Smooth muscle cell (in vitro differentiated cells): Measurements from ENCODE around the gene C2orf80. TPM values are rescaled to one million over a fixed set of nuclear protein-coding genes. Genes with fewer than 3 reads are reported as not detected.
"Not testable (repeated sequence)": the region's sequence is repeated elsewhere in the genome, so short reads cannot be mapped to it uniquely, and the experiment has no call there.

Experiments
- DNase-seq: peaks from one replicate; lab custom pipeline; 2025; ENCODE audit not compliant: unreplicated experiment; lab: John Stamatoyannopoulos, UW
- H2AFZ ChIP-seq: fragments of 200-600 bp; sonication (generic); 2 replicates; pipeline ENCODE4 v1.6.0; 2016; ENCODE audit warnings: antibody characterized with exemption, low read depth, mild to moderate bottlenecking
- H3F3A ChIP-seq: fragments of 200-600 bp; sonication (generic); 2 replicates; pipeline ENCODE4 v1.6.0; 2017; ENCODE audit warnings: antibody characterized with exemption, low read depth
- H3K27ac ChIP-seq: fragments of 200-600 bp; sonication (generic); 2 replicates; pipeline ENCODE4 v1.5.1; 2016; ENCODE audit warnings: low read depth, mild to moderate bottlenecking
- H3K27me3 ChIP-seq: fragments of 200-600 bp; sonication (generic); 2 replicates; pipeline ENCODE4 v1.6.1; 2016; ENCODE audit warnings: low read depth, mild to moderate bottlenecking
- H3K36me3 ChIP-seq: fragments of 200-600 bp; sonication (generic); 2 replicates; pipeline ENCODE4 v1.5.1; 2016; ENCODE audit warnings: low read depth
- H3K4me1 ChIP-seq: fragments of 200-600 bp; sonication (generic); 2 replicates; pipeline ENCODE4 v1.5.1; 2016; ENCODE audit warnings: low read depth
- H3K4me2 ChIP-seq: fragments of 200-600 bp; sonication (generic); 2 replicates; pipeline ENCODE4 v1.6.0; 2016; ENCODE audit warnings: mild to moderate bottlenecking
- H3K4me3 ChIP-seq: fragments of 200-600 bp; sonication (generic); 2 replicates; pipeline ENCODE4 v1.5.1; 2016; ENCODE audit warnings: mild to moderate bottlenecking
- H3K79me2 ChIP-seq: fragments of 200-600 bp; sonication (generic); 2 replicates; pipeline ENCODE4 v1.6.0; 2016; ENCODE audit warnings: low read depth, mild to moderate bottlenecking
- H3K9ac ChIP-seq: fragments of 200-600 bp; sonication (generic); 2 replicates; pipeline ENCODE4 v1.6.0; 2016; ENCODE audit warnings: low read depth
- H3K9me3 ChIP-seq: fragments of 200-600 bp; sonication (generic); replicated peaks from 2 replicates; pipeline ENCODE4 v1.5.1; 2016; ENCODE audit warnings: low read depth
- H4K20me1 ChIP-seq: fragments of 200-600 bp; sonication (generic); 2 replicates; pipeline ENCODE4 v1.6.0; 2016; ENCODE audit warnings: low read depth
- WGBS: methylation state at CpG from one replicate; pipeline ENCODE4 v1.1.7; 2016; ENCODE audit warnings: low lambda C conversion rate; 5-methylcytosine and 5-hydroxymethylcytosine counted together
- polyA plus RNA-seq: library from polyadenylated mRNA; unstranded; fragments of >200 nt; fragmentation: Nextera tagmentation; extraction: Ambion mirVana; gene quantifications from 2 replicates; pipeline ENCODE4 v1.2.1, GENCODE V29; 2016
- total RNA-seq: library from RNA; depleted of rRNA; stranded (reverse); fragments of >200 nt; gene quantifications from 2 replicates; pipeline ENCODE4 v1.2.3, GENCODE V29; 2014
- TF ChIP-seq, protein P1 (sequence below): fragments of 200-600 bp; sonication (generic); IDR thresholded peaks from 2 replicates; pipeline ENCODE4 v1.5.1; 2017; ENCODE audit warnings: borderline replicate concordance, mild to moderate bottlenecking, antibody characterized with exemption; ENCODE audit not compliant: insufficient read depth, poor library complexity, severe bottlenecking

Gene C2orf80
- total and polyA plus RNA-seq, 2 experiments from 2014 or later = not detected

DNA sequence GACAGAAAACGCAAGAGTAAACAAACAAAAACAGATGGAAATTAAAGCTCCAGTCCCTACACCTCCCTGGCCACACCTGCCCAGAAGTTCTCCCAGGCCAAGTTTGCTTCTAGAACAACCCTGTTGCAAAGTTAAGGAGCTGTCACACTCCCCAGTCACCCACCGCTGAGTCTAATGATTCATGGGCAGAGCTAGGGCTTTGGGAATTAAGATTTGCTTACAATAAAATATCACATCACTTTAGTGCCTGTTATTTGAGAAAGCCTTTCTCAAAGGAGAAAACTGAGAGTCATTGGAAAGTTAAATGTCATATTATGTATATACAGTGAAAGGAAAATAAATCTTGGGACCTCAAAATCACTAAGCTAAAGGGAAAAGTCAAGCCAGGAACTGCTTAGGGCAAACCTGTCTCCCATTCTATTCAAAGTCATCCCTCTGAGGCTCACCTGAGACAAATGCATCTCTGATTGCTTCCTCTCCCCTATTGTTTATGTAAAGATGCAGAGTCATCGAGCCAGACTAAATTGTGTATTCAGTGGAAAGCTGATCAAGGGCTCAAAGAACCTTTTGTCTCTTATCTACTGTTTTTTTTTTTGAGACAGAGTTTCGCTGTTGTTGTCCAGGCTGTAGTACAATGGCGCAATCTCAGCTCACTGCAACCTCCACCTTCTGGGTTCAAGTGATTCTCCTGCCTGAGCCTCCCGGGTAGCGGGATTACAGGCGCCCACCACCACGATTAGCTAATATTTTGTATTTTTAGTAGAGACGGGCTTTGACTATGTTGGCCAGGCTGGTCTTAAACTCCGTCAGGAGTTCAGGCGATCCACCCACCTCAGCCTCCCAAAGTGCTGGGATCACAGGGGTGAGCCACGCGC lies 46.7 kb downstream of the C2orf80 start:
- no peak overlapping the region for H3K9ac ChIP-seq
- H3K27me3 ChIP-seq = no peaks in the 10 kb centered on the region
- H3F3A ChIP-seq = no peaks in the 10 kb centered on the region
- H3K4me3 ChIP-seq = no peak overlapping the region
- H3K9me3 ChIP-seq = no peaks in the 10 kb centered on the region
- no peak overlapping the region for H3K27ac ChIP-seq
- H3K4me1 ChIP-seq = no peaks in the 10 kb centered on the region
- no peaks in the 10 kb centered on the region for H4K20me1 ChIP-seq
- TF ChIP-seq, protein P1, sequence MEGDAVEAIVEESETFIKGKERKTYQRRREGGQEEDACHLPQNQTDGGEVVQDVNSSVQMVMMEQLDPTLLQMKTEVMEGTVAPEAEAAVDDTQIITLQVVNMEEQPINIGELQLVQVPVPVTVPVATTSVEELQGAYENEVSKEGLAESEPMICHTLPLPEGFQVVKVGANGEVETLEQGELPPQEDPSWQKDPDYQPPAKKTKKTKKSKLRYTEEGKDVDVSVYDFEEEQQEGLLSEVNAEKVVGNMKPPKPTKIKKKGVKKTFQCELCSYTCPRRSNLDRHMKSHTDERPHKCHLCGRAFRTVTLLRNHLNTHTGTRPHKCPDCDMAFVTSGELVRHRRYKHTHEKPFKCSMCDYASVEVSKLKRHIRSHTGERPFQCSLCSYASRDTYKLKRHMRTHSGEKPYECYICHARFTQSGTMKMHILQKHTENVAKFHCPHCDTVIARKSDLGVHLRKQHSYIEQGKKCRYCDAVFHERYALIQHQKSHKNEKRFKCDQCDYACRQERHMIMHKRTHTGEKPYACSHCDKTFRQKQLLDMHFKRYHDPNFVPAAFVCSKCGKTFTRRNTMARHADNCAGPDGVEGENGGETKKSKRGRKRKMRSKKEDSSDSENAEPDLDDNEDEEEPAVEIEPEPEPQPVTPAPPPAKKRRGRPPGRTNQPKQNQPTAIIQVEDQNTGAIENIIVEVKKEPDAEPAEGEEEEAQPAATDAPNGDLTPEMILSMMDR = no peak
- 67% methylated on average over 14 of the region's 14 CpGs for WGBS
- no peak for DNase-seq
- no peaks in the 10 kb centered on the region for H3K79me2 ChIP-seq
- H3K36me3 ChIP-seq = no peaks in the 10 kb centered on the region
- H2AFZ ChIP-seq = no peak overlapping the region
- H3K4me2 ChIP-seq = no peak overlapping the region

DNA sequence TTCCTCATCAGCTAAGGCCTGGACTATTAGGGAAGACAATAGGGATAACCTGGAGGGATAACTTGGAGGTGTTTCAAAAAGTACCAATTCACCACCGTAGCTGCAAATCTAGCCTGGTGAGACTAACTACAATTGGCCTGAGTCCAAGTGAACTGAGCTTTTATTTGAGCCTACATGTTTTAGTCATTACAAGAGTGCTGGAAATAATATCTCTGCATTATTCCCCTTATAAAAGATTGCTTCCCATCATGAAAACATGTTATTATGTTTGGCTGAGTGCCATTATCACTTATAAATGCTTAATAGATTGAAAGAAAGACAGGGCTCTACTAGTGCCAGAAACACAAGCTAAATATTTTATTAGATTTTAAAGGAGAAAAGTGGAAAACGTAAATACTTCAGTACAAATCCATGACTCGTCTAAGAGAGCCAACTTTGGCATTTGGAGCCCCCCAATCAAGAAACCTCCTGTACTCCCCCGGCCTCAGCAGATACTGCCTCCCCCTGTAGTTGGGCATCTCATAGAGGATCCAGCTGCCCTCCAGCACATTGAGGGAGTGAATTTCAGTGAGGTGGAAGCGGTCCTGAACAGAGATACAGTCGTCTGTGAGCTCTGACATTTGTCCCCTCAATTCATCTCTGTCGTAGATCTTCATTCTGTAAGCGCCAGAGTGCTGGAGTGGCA lies 47.4 kb downstream of the C2orf80 start:
- H3K9ac ChIP-seq = no peak overlapping the region
- no peak for DNase-seq
- no peaks in the 10 kb centered on the region for H3K9me3 ChIP-seq
- H3K27me3 ChIP-seq = no peaks in the 10 kb centered on the region
- no peak overlapping the region for H3K4me3 ChIP-seq
- H3K4me1 ChIP-seq = no peaks in the 10 kb centered on the region
- H4K20me1 ChIP-seq = no peaks in the 10 kb centered on the region
- 65% methylated on average over 8 of the region's 8 CpGs for WGBS
- no peak overlapping the region for H3K27ac ChIP-seq
- no peak overlapping the region for H3K4me2 ChIP-seq
- H2AFZ ChIP-seq = no peak overlapping the region
- no peaks in the 10 kb centered on the region for H3K36me3 ChIP-seq
- TF ChIP-seq, protein P1 = no peak
- no peaks in the 10 kb centered on the region for H3K79me2 ChIP-seq
- H3F3A ChIP-seq = peaks cover 3% of the 10 kb centered on the region

DNA sequence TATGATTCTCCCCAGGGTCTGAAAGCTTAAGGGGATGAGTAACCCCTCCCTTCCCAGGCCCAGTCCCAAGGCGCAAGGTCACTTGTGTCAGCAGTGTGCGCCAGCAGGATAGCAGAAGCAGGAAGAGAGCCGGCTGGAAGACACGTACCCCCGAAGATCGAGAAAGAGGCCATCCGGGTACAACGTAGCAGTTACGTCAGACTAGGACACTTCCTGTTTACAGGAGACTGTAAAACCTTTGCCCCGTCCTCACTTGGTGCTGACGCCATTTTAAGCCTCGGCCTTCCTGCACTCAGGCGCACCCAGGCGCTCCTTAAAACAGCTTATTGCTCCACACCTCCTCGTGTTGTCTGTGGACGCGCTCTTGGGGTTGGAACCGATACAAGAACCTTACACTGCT lies 50.4 kb downstream of the C2orf80 start:
- H3K9ac ChIP-seq = no peak overlapping the region
- no peaks in the 10 kb centered on the region for H3K36me3 ChIP-seq
- TF ChIP-seq, protein P1 = no peak
- H3K4me2 ChIP-seq = no peak overlapping the region
- no peak for DNase-seq
- H3K79me2 ChIP-seq = no peaks in the 10 kb centered on the region
- H3K4me3 ChIP-seq = no peak overlapping the region
- H3K27me3 ChIP-seq = no peaks in the 10 kb centered on the region
- no peaks in the 10 kb centered on the region for H3K4me1 ChIP-seq
- H2AFZ ChIP-seq = no peak overlapping the region
- H4K20me1 ChIP-seq = no peaks in the 10 kb centered on the region
- H3K27ac ChIP-seq = no peak overlapping the region
- H3K9me3 ChIP-seq = no peaks in the 10 kb centered on the region
- H3F3A ChIP-seq = peaks cover 10% of the 10 kb centered on the region
- WGBS = 89% methylated on average over 18 of the region's 18 CpGs

DNA sequence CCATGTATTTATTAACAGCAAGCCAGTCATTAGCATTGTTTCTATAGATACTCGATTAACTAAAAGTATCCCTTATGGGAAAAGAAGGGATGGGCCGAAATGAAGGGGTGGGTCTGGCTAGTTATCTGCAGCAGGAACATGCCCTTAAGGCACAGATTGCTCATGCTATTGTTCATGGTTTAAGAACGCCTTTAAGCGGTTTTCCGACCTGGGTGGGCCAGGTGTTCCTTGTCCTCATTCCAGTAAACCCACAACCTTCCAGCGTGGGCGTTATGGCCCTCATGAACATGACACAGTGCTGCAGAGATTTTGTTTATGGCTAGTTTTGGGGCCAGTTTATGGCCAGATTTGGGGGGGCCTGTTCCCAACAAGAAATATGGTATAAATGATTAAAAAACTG lies 51.5 kb downstream of the C2orf80 start:
- DNase-seq, H3K4me1 ChIP-seq: not testable (repeated sequence)
- 95% methylated on average over 7 of the region's 7 CpGs for WGBS

More for the DNA sequence above, 51.5 kb downstream of the C2orf80 start:
- not testable (repeated sequence) for H4K20me1 ChIP-seq, H3K4me3 ChIP-seq, H3K4me2 ChIP-seq, H3K36me3 ChIP-seq, H3F3A ChIP-seq, H3K79me2 ChIP-seq, H3K27ac ChIP-seq, H3K9me3 ChIP-seq, H2AFZ ChIP-seq, H3K27me3 ChIP-seq, H3K9ac ChIP-seq
